Gastroesophageal sphincter (tissue), 3 donors: Measurements from ENCODE around the gene TNFAIP8.

Experiments used
- EP300 ChIP-seq: sonication (generic); formaldehyde crosslinking; IDR thresholded peaks from one replicate; pipeline ENCODE4 v1.6.1; 2017; ENCODE audit warnings: antibody characterized with exemption, mild to moderate bottlenecking
- POLR2AphosphoS5 ChIP-seq: sonication (generic); formaldehyde crosslinking; IDR thresholded peaks from one replicate; pipeline ENCODE4 v1.6.1; 2017; ENCODE audit warnings: antibody characterized with exemption
- TF ChIP-seq, protein P1 (sequence below), 4 experiments: fragments of 200-600 bp in 2 of 4; fragments of 450-650 bp in 2 of 4; sonication (generic) in 1 of 4; IDR thresholded peaks; one replicate each; pipeline ENCODE4 v1.5.1; 2017 to 2019; ENCODE audit warnings: antibody characterized with exemption in 4 of 4, mild to moderate bottlenecking in 2 of 4, moderate library complexity in 2 of 4

- TF ChIP-seq, protein P1, sequence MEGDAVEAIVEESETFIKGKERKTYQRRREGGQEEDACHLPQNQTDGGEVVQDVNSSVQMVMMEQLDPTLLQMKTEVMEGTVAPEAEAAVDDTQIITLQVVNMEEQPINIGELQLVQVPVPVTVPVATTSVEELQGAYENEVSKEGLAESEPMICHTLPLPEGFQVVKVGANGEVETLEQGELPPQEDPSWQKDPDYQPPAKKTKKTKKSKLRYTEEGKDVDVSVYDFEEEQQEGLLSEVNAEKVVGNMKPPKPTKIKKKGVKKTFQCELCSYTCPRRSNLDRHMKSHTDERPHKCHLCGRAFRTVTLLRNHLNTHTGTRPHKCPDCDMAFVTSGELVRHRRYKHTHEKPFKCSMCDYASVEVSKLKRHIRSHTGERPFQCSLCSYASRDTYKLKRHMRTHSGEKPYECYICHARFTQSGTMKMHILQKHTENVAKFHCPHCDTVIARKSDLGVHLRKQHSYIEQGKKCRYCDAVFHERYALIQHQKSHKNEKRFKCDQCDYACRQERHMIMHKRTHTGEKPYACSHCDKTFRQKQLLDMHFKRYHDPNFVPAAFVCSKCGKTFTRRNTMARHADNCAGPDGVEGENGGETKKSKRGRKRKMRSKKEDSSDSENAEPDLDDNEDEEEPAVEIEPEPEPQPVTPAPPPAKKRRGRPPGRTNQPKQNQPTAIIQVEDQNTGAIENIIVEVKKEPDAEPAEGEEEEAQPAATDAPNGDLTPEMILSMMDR (IDR thresholded peaks at IDR 0.05): no peak
- no peak for TF ChIP-seq EP300
- TF ChIP-seq POLR2AphosphoS5: peak; percentile 68
These were observed 26.8 kb upstream of the TNFAIP8 start for GRCh38 chr5:119328753-119329602.
